Naive thymus-derived CD4-positive, alpha-beta T cell (primary cell): Measurements from ENCODE around the gene LMO7. TPM values are rescaled to one million over a fixed set of nuclear protein-coding genes. Genes with fewer than 3 reads are reported as not detected.

Source experiments
- ATAC-seq: fragments of 150-1000 bp; cut with Tn5 transposase; 2 replicates; pipeline ENCODE4 v1.10.0; 2021; ENCODE audit warnings: mild to moderate bottlenecking, moderate library complexity
- CTCF ChIA-PET: fragments of 350-600 bp; sonication (Branson Sonifier 250); formaldehyde crosslinking; loops from one replicate; lab custom pipeline; 2021; ENCODE audit warnings: antibody characterized with exemption; lab: Charles Lee
- POLR2A ChIA-PET: fragments of 350-600 bp; sonication (Branson Sonifier 250); formaldehyde crosslinking; loops from one replicate; lab custom pipeline; 2021; ENCODE audit warnings: antibody characterized with exemption, inconsistent platforms; lab: Charles Lee
- DNase-seq, 9 donors: peaks; one replicate each; pipeline versions ENCODE4 v3.0.0 to v3.0.0-alpha.2; 2020 to 2022; ENCODE audit warnings: mixed read lengths in 1 of 9
- H3K27ac ChIP-seq: one replicate; pipeline ENCODE4 v1.7.0; 2013; ENCODE audit warnings: mild to moderate bottlenecking, low read depth, low read length, moderate library complexity
- H3K27me3 ChIP-seq, 2 donors: one replicate each; pipeline ENCODE4 v1.7.0; 2013; ENCODE audit warnings: low read length in 2 of 2, mild to moderate bottlenecking in 2 of 2, moderate library complexity in 2 of 2; ENCODE audit not compliant: control insufficient read depth in 2 of 2, insufficient read depth in 2 of 2
- H3K36me3 ChIP-seq, 3 experiments: 1 replicate in 2 of 3; 2 replicates in 1 of 3; pipeline ENCODE4 v1.7.0; 2013; ENCODE audit warnings: low read length in 3 of 3, mild to moderate bottlenecking in 3 of 3, moderate library complexity in 1 of 3; ENCODE audit not compliant: insufficient read depth in 3 of 3, control insufficient read depth in 2 of 3
- H3K4me1 ChIP-seq, 2 donors: one replicate each; pipeline ENCODE4 v1.7.0; 2013; ENCODE audit warnings: low read length in 2 of 2, mild to moderate bottlenecking in 2 of 2, moderate library complexity in 1 of 2; ENCODE audit not compliant: control insufficient read depth in 2 of 2, insufficient read depth in 2 of 2
- H3K4me3 ChIP-seq: 2 replicates; pipeline ENCODE4 v1.7.0; 2013; ENCODE audit warnings: mild to moderate bottlenecking, low read length
- H3K9me3 ChIP-seq, 3 experiments: 1 replicate in 2 of 3; 2 replicates in 1 of 3; pipeline ENCODE4 v1.7.0; 2013; ENCODE audit warnings: low read length in 3 of 3; ENCODE audit not compliant: control insufficient read depth in 2 of 3
- H3K27ac Mint-ChIP-seq, 9 donors: one replicate each; pipeline ENCODE4 v1.8.0; 2020 to 2022; ENCODE audit warnings: mixed read lengths in 9 of 9, mild to moderate bottlenecking in 8 of 9, moderate library complexity in 5 of 9, inconsistent platforms in 2 of 9
- H3K27me3 Mint-ChIP-seq, 5 donors: one replicate each; pipeline ENCODE4 v1.8.0; 2021 to 2022; ENCODE audit warnings: mixed read lengths in 5 of 5, mild to moderate bottlenecking in 1 of 5
- H3K36me3 Mint-ChIP-seq, 5 donors: one replicate each; pipeline ENCODE4 v1.8.0; 2020 to 2022; ENCODE audit warnings: mixed read lengths in 5 of 5, mild to moderate bottlenecking in 3 of 5, inconsistent platforms in 1 of 5
- H3K4me1 Mint-ChIP-seq, 7 donors: one replicate each; pipeline ENCODE4 v1.8.0; 2020 to 2022; ENCODE audit warnings: mixed read lengths in 7 of 7, mild to moderate bottlenecking in 3 of 7, inconsistent platforms in 1 of 7
- H3K4me3 Mint-ChIP-seq, 10 donors: one replicate each; pipeline ENCODE4 v1.8.0; 2020 to 2022; ENCODE audit warnings: mild to moderate bottlenecking in 10 of 10, mixed read lengths in 10 of 10, moderate library complexity in 6 of 10, inconsistent platforms in 2 of 10
- H3K9me3 Mint-ChIP-seq, 11 donors: one replicate each; pipeline ENCODE4 v1.8.0; 2020 to 2022; ENCODE audit warnings: mixed read lengths in 11 of 11, mild to moderate bottlenecking in 4 of 11, inconsistent platforms in 1 of 11, moderate library complexity in 1 of 11
- intact Hi-C, 2 donors: fragments of 100-400 bp; cut with micrococcal nuclease; formaldehyde crosslinking; loops; one replicate each; pipeline ENCODE4 v1.15.1; 2023
- polyA plus RNA-seq, 2 donors: library from polyadenylated mRNA; unstranded; fragments of 300-500 nt; fragmentation: Illumina TruSeq; gene quantifications; one replicate each; pipeline ENCODE4 v1.2.3, GENCODE V29; 2021
- total RNA-seq, 6 experiments: library from RNA in 5 of 6; stranded (reverse) in 5 of 6; gene quantifications; 1 replicate in 5 of 6; 2 replicates in 1 of 6; pipeline ENCODE4 v1.2.3 and lab custom pipeline; 2021 to 2026

The LMO7 gene
- total and polyA plus RNA-seq, 7 experiments from 2014 or later, result 18.0 to 68.1 (median 37.8) TPM

GRCh38 chr13:75904012-75904411 is 267.9 kb downstream of the LMO7 start:
- H3K27ac ChIP-seq, result no peak overlapping the region
- no peaks in the 10 kb centered on the region for H3K36me3 ChIP-seq
- CTCF ChIA-PET, result no interaction called here
- ATAC-seq (no peak), DNase-seq (no peak)
- H3K27me3 ChIP-seq, result no peaks in the 10 kb centered on the region
- H3K4me3 Mint-ChIP-seq, result no peak overlapping the region
- H3K27ac Mint-ChIP-seq, result no peak overlapping the region
- no peak overlapping the region for H3K4me3 ChIP-seq
- intact Hi-C loops, result no loop called here
- peaks cover 11 to 23% (median 15%) of the 10 kb centered on the region in 5 donors for H3K27me3 Mint-ChIP-seq
- no peaks in the 10 kb centered on the region for H3K36me3 Mint-ChIP-seq
- no peaks in the 10 kb centered on the region for H3K4me1 ChIP-seq
- H3K4me1 Mint-ChIP-seq, result no peaks in the 10 kb centered on the region
- H3K9me3 Mint-ChIP-seq, result peaks cover 0 to 3% (median 0%) of the 10 kb centered on the region in 11 donors
- no peaks in the 10 kb centered on the region for H3K9me3 ChIP-seq
- POLR2A ChIA-PET, result no interaction called here

DNA sequence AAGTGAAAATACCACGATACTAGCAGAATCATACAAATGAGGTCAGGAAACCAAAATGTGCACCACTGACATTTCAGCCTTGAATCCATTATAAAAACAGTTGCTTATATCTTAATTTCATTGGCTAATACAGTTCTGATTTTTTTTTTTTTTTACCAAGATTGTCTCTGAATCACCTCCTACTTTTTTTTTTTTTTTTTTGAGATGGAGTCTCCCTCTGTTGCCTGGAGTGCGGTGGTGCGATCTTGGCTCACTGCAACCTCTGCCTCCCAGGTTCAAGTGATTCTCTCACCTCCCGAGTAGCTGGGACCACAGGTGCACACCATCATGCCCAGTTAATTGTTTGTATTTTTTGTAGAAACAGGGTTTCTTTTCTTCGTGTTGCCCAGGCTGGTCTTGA is 270.2 kb downstream of the LMO7 start:
- intact Hi-C loops, result no loop called here
- no peak for DNase-seq
- H3K27ac ChIP-seq, result no peak overlapping the region
- Mint-ChIP-seq H3K27me3 (peaks cover 5 to 20% (median 11%) of the 10 kb centered on the region in 5 donors), H3K9me3 (no peaks in the 10 kb centered on the region), H3K27ac (no peak overlapping the region), H3K4me3 (no peak overlapping the region), H3K36me3 (no peaks in the 10 kb centered on the region), H3K4me1 (no peaks in the 10 kb centered on the region)
- ATAC-seq, result no peak
- CTCF ChIA-PET, result interaction anchor here (0.7 kb wide), 1 partner anchor 54 kb away, joined by 4 read pairs; no protein-coding TSS in a partner anchor
- H3K4me1 ChIP-seq, result no peaks in the 10 kb centered on the region
- H3K4me3 ChIP-seq, result no peak overlapping the region
- H3K36me3 ChIP-seq, result no peaks in the 10 kb centered on the region
- POLR2A ChIA-PET, result no interaction called here
- no peaks in the 10 kb centered on the region for H3K27me3 ChIP-seq
- H3K9me3 ChIP-seq, result no peaks in the 10 kb centered on the region

DNA sequence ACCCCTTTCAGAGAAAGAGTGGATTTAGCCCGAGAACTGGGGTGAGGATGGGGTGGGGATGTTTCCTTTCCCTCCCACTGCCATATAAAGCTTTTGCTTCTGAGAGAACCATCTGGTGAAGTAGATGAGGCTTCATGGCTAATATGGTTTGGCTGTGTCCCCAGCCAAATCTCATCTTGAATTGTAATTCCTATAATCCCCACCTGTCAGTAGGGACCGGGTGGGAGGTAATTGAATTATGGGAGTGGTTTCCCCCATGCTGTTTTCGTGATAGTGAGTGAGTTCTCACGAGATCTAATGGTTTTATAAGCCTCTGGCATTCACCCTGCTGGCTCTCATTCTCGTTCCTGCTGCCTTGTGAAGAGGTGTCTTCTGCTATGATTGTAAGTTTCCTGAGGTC is 270.9 kb downstream of the LMO7 start:
- DNase-seq (no peak), ATAC-seq (no peak)
- peaks cover 5 to 20% (median 11%) of the 10 kb centered on the region in 5 donors for H3K27me3 Mint-ChIP-seq
- no peak overlapping the region for H3K4me3 Mint-ChIP-seq
- ChIA-PET CTCF (interaction anchor here (0.7 kb wide), 1 partner anchor 53 kb away, joined by 4 read pairs; no protein-coding TSS in a partner anchor), POLR2A (no interaction called here)
- peak overlapping the region in 1 of 9 donors; percentile 16 for H3K27ac Mint-ChIP-seq
- no peaks in the 10 kb centered on the region for H3K36me3 Mint-ChIP-seq
- Histone ChIP-seq H3K4me1 (no peaks in the 10 kb centered on the region), H3K4me3 (no peak overlapping the region), H3K36me3 (no peaks in the 10 kb centered on the region), H3K27ac (no peak overlapping the region), H3K27me3 (no peaks in the 10 kb centered on the region), H3K9me3 (no peaks in the 10 kb centered on the region)
- no peaks in the 10 kb centered on the region for H3K4me1 Mint-ChIP-seq
- no peaks in the 10 kb centered on the region for H3K9me3 Mint-ChIP-seq
- intact Hi-C loops, result no loop called here

DNA sequence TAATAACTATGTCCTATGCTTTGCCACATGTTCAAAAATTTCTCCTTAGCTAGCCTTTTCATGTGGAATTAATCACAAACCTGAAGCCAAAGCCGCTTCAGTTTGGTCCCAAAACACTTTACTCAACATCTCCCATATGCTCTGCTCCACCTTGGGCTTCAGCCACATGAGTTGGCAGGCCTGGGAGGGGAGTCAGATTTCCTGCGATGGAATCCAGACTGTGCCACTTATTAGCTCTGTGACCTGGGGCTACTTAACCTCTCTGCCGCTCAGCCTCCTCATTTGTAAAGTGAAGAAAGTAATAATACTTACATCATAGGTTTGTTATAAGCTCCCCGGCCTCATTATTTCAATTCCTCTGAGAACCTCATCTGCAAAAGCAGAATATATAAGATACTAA is 272.0 kb downstream of the LMO7 start:
- H3K4me3 ChIP-seq, result no peak overlapping the region
- H3K4me1 Mint-ChIP-seq, result no peaks in the 10 kb centered on the region
- ChIA-PET POLR2A (no interaction called here), CTCF (no interaction called here)
- no peak overlapping the region for H3K27ac ChIP-seq
- DNase-seq (no peak), ATAC-seq (no peak)
- H3K9me3 Mint-ChIP-seq, result no peaks in the 10 kb centered on the region
- H3K27ac Mint-ChIP-seq, result no peak overlapping the region
- H3K27me3 ChIP-seq, result no peaks in the 10 kb centered on the region
- H3K27me3 Mint-ChIP-seq, result peaks cover 8 to 20% (median 11%) of the 10 kb centered on the region in 5 donors
- no peaks in the 10 kb centered on the region for H3K36me3 Mint-ChIP-seq
- no peaks in the 10 kb centered on the region for H3K4me1 ChIP-seq
- H3K9me3 ChIP-seq, result no peaks in the 10 kb centered on the region
- no peak overlapping the region for H3K4me3 Mint-ChIP-seq
- intact Hi-C loops, result no loop called here
- H3K36me3 ChIP-seq, result no peaks in the 10 kb centered on the region

Other genes with a start within 250 kb of the LMO7 start
- gene TBC1D4, start 154.2 kb upstream of the LMO7 start, total RNA-seq, result 10 to 100 TPM; 12.4 to 73.8 (median 42.8) TPM
- gene TBC1D4, start 154.2 kb upstream of the LMO7 start, polyA plus RNA-seq, result 10 to 100 TPM; 17.4 to 20.5 TPM
- 100 to 1,000 TPM; 133 to 241 (median 205) TPM for gene COMMD6, start 98.5 kb upstream of the LMO7 start, total RNA-seq
- gene COMMD6, start 98.5 kb upstream of the LMO7 start, polyA plus RNA-seq, result 100 to 1,000 TPM; 440 to 690 TPM
- 10 to 100 TPM; 18.6 to 35.8 (median 20.6) TPM for gene UCHL3, start 86.5 kb upstream of the LMO7 start, total RNA-seq
- 10 to 100 TPM; 49.4 to 60.0 TPM for gene UCHL3, start 86.5 kb upstream of the LMO7 start, polyA plus RNA-seq